Mesothelial cell of epicardium (in vitro differentiated cells): ENCODE data around the gene ZNF33B. TPM values are rescaled to one million over a fixed set of nuclear protein-coding genes. Genes with fewer than 3 reads are reported as not detected.
A peak's percentile ranks its signal among the peaks of the same experiment; 100 is the strongest.

Source experiments
- DNase-seq, 2 experiments: peaks; one replicate each; pipeline ENCODE4 v3.0.0; 2021; ENCODE audit warnings: low spot score in 2 of 2; ENCODE audit not compliant: unreplicated experiment in 2 of 2
- H3K27ac Mint-ChIP-seq: 2 replicates; pipeline ENCODE4 v1.8.0; 2021; ENCODE audit warnings: mixed read lengths
- H3K27me3 Mint-ChIP-seq: 2 replicates; pipeline ENCODE4 v1.8.0; 2021; ENCODE audit warnings: low read depth, mixed read lengths
- H3K36me3 Mint-ChIP-seq: 2 replicates; pipeline ENCODE4 v1.8.0; 2021; ENCODE audit warnings: mixed read lengths
- H3K4me1 Mint-ChIP-seq: 2 replicates; pipeline ENCODE4 v1.8.0; 2021; ENCODE audit warnings: mixed read lengths
- H3K4me3 Mint-ChIP-seq: 2 replicates; pipeline ENCODE4 v1.8.0; 2021; ENCODE audit warnings: mild to moderate bottlenecking, moderate library complexity, mixed read lengths
- H3K9me3 Mint-ChIP-seq: 2 replicates; pipeline ENCODE4 v1.8.0; 2021; ENCODE audit warnings: mixed read lengths
- total RNA-seq: library from RNA; stranded (reverse); gene quantifications from 3 replicates; pipeline ENCODE4 v1.2.1, GENCODE V29; 2021
- TF ChIP-seq, protein P1 (sequence below): fragments of 200-600 bp; sonication (generic); IDR thresholded peaks from one replicate; pipeline ENCODE4 v1.5.0; 2021; ENCODE audit warnings: antibody characterized with exemption; ENCODE audit not compliant: unreplicated experiment

Gene ZNF33B
- total RNA-seq, 1 donor from 2014 or later = 42.0 TPM

DNA sequence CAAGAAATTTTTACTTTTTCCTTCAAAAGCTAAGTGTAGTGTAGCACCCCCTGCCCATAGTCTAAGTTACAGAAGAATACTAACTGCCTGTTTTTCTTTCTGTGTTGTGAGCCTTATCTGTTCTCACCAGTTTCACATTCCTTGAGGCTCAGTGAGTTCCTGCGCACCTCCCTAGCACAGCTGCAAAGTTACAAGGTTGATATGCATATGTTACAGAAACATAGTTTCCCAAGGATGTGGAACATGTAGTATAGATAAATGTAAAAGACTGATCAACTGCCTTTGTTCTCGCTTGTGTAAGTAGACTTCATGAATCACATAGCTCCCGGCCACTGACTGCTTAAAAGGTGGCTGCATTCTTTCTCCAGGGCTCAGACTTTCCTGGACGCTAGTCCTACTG lies 6.7 kb upstream of the ZNF33B start:
- H3K36me3 Mint-ChIP-seq = no peaks in the 10 kb centered on the region
- TF ChIP-seq, protein P1, sequence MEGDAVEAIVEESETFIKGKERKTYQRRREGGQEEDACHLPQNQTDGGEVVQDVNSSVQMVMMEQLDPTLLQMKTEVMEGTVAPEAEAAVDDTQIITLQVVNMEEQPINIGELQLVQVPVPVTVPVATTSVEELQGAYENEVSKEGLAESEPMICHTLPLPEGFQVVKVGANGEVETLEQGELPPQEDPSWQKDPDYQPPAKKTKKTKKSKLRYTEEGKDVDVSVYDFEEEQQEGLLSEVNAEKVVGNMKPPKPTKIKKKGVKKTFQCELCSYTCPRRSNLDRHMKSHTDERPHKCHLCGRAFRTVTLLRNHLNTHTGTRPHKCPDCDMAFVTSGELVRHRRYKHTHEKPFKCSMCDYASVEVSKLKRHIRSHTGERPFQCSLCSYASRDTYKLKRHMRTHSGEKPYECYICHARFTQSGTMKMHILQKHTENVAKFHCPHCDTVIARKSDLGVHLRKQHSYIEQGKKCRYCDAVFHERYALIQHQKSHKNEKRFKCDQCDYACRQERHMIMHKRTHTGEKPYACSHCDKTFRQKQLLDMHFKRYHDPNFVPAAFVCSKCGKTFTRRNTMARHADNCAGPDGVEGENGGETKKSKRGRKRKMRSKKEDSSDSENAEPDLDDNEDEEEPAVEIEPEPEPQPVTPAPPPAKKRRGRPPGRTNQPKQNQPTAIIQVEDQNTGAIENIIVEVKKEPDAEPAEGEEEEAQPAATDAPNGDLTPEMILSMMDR = no peak
- no peak overlapping the region for H3K4me3 Mint-ChIP-seq
- H3K27ac Mint-ChIP-seq = peak overlapping the region; percentile 89
- peaks cover 15% of the 10 kb centered on the region for H3K4me1 Mint-ChIP-seq
- H3K27me3 Mint-ChIP-seq = no peaks in the 10 kb centered on the region
- no peak for DNase-seq
- H3K9me3 Mint-ChIP-seq = peaks cover 22% of the 10 kb centered on the region

DNA sequence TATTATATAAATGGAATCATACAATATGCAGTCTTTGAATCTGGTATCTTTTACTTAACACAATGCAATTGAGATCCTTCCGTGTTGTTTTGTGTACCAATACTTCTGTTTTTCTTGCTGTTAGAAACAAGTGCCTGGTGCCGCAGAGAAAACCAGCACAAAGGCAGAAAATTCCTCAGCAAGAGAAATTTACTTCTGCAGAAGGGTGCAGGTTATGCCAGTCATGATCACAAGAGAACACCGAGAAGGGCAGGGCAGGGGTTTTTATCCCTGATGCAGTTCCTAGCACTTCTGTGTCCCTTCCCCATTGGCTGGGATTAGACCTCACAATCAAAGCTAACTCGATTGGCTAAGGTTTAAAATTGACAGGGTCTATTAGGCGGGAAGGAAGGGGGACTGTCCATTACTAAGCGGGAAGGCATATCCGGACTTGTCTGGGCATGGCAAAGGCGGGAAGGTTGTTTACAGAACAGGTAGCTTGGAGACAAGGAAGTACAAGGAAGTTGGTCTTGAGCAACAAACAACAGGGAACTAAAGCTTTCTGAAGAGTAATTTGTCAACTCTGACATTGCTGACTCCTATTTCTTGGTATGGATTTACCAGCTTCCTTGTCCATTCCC lies 2.4 kb upstream of the ZNF33B start:
- no peak overlapping the region for H3K27ac Mint-ChIP-seq
- H3K27me3 Mint-ChIP-seq = no peaks in the 10 kb centered on the region
- TF ChIP-seq, protein P1 = no peak
- H3K36me3 Mint-ChIP-seq = peaks cover 3% of the 10 kb centered on the region
- peaks cover under 1% of the 10 kb centered on the region for H3K9me3 Mint-ChIP-seq
- H3K4me3 Mint-ChIP-seq = no peak overlapping the region
- no peak for DNase-seq
- peaks cover 32% of the 10 kb centered on the region for H3K4me1 Mint-ChIP-seq

DNA sequence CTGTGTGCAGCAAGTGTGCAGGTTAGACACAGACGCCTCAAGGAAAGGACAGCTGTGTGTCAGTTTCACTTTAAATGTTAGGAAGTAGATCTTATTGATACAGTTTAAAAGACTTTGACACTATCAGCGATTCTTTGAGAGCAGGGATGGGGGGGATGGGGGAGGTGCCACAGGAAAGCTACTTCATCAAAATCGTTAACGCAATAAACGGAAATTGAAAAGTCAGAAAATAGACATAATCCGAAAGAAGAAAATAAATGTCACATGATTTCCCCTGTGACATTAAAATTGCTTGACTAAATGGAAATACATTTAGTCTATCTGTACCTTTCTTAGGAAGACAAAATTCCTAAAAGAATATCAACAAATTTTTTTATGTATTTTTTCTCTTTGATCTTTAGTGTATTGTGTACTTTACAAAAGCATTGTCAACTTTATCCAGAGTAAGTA lies 476 bp upstream of the ZNF33B start:
- H3K27me3 Mint-ChIP-seq = no peaks in the 10 kb centered on the region
- H3K27ac Mint-ChIP-seq = peak overlapping the region; percentile 99
- TF ChIP-seq, protein P1 = no peak
- no peak for DNase-seq
- peak overlapping the region; percentile 96 for H3K4me3 Mint-ChIP-seq
- H3K9me3 Mint-ChIP-seq = no peaks in the 10 kb centered on the region
- peaks cover 7% of the 10 kb centered on the region for H3K36me3 Mint-ChIP-seq
- peaks cover 25% of the 10 kb centered on the region for H3K4me1 Mint-ChIP-seq

DNA sequence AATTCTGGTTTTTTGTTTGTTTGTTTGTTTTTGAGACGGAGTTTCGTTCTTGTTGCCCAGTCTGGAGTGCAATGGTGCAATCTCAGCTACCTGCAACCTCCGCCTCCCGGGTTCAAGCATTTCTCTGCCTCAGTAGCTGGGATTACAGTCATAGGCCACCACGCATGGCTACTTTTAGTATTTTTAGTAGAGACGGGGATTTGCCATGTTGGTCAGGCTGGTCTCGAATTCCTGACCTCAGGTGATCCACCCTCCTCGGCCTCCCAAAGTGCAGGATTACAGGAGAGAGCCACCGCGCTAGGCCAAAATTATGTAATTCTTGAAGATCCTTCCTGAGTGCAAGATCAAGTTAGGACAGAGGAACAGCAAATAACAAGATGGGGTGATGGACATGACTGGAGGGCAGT lies 719 bp downstream of the ZNF33B start:
- Mint-ChIP-seq H3K9me3 (no peaks in the 10 kb centered on the region), H3K27ac (peak overlapping the region; percentile 99), H3K36me3 (peaks cover 13% of the 10 kb centered on the region), H3K4me1 (peaks cover 25% of the 10 kb centered on the region), H3K27me3 (no peaks in the 10 kb centered on the region), H3K4me3 (peak overlapping the region; percentile 96)
- TF ChIP-seq, protein P1 = no peak
- peak in 1 of 2 experiments; percentile 38 for DNase-seq

GRCh38 chr10:42637142-42637541 lies 1.2 kb downstream of the ZNF33B start:
- Mint-ChIP-seq H3K9me3 (no peaks in the 10 kb centered on the region), H3K36me3 (peaks cover 15% of the 10 kb centered on the region), H3K4me3 (peak overlapping the region; percentile 96), H3K27ac (peak overlapping the region; percentile 99), H3K4me1 (peaks cover 25% of the 10 kb centered on the region), H3K27me3 (no peaks in the 10 kb centered on the region)
- no peak for DNase-seq
- TF ChIP-seq, protein P1 = no peak
